Measurements from ENCODE around the gene ZNF142.

Gene ZNF142

DNA sequence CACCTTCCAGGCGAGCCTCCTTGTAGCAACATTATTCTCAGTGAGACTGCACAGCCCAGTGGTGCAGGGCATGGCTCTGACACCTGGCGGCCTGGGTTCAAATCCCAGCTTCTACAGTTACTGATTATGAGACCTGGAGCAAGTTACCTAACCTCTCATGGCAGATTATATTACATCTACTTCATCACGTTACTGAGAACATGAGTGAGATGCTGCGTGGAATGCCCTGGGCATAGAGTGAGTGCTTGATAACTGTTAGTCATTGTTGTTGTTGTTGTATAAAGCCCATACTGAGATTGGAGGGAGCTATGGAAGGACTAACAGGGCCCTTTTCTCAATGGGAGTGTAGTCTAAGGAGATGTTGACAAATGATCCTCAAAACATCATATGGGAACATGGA lies 33.1 kb downstream of the ZNF142 start:
- H3K9ac ChIP-seq (ENCODE audit: low read length in 2 of 2), result no peak overlapping the region

DNA sequence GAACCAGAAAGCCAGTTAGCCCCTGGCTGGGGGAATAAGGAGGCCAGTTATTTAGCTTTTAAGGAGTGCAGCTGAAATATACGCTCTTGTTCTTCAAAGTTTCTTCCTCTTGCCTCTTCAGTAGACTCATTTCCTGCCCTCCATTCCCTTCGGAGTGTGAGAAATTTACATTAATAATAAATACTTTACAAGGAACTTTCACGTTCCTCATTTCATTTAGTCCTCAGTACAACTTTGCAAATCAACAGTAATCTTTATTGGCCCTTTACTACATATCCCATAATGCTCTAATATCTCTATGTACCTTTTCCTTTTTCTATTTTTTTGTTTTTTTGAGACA lies 36.1 kb downstream of the ZNF142 start:
- H3K9me3 ChIP-seq (ENCODE audit: control insufficient read depth in 2 of 2, low read length in 2 of 2), result no peaks in the 10 kb centered on the region
- no peak overlapping the region for H3K27ac ChIP-seq (ENCODE audit: low read length)
- no peaks in the 10 kb centered on the region for H3K27me3 ChIP-seq (ENCODE audit: control insufficient read depth in 1 of 2, insufficient read depth in 2 of 2, low read length in 2 of 2)
- H3K4me1 ChIP-seq (ENCODE audit: control insufficient read depth, insufficient read depth, low read length), result peaks cover 3% of the 10 kb centered on the region
- H3K36me3 ChIP-seq (ENCODE audit: control insufficient read depth in 2 of 2, insufficient read depth in 2 of 2, low read length in 2 of 2), result peaks cover 19 to 38% of the 10 kb centered on the region in 2 donors
- H3K9ac ChIP-seq (ENCODE audit: low read length in 2 of 2), result no peak overlapping the region
- no peak overlapping the region for H3K4me3 ChIP-seq (ENCODE audit: low read length in 2 of 2)

More for the DNA sequence above, 33.1 kb downstream of the ZNF142 start:
- Histone ChIP-seq H3K4me3 (ENCODE audit: low read length in 2 of 2) (no peak overlapping the region), H3K36me3 (ENCODE audit: control insufficient read depth in 2 of 2, insufficient read depth in 2 of 2, low read length in 2 of 2) (peaks cover 19 to 27% of the 10 kb centered on the region in 2 donors), H3K27ac (ENCODE audit: low read length) (no peak overlapping the region), H3K27me3 (ENCODE audit: control insufficient read depth in 1 of 2, insufficient read depth in 2 of 2, low read length in 2 of 2) (no peaks in the 10 kb centered on the region), H3K9me3 (ENCODE audit: control insufficient read depth in 2 of 2, low read length in 2 of 2) (no peaks in the 10 kb centered on the region), H3K4me1 (ENCODE audit: control insufficient read depth, insufficient read depth, low read length) (peaks cover 8% of the 10 kb centered on the region)

DNA sequence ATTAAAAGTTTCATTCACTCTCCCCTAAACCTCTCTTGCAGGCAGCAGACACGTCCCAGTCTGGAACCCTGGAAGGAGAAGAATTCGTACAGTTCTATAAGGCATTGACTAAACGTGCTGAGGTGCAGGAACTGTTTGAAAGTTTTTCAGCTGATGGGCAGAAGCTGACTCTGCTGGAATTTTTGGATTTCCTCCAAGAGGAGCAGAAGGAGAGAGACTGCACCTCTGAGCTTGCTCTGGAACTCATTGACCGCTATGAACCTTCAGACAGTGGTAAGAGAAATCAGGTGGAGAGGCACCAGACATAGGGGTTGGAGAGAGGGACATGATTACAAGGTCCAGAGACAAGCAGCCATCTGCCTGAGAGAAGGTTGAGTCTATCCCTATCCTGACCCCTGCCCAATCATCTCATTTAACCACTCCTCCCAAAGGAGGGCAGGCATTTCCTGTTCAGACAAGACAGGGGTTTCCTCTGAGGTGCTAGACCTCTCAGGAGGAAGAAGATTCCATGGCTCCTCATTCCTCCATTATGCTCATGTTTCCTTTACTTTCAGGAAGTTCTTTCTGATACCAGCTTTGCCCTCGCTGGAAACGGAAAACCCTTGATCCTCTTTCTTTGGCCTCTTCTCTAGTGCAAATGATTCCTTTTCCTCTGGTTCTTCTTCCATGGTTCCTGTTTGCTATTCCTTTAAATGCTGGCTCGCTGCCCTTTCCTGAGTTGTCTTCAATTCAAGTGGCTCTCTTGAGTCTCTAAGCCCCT lies 36.6 kb downstream of the ZNF142 start:
- H3K27ac ChIP-seq (ENCODE audit: low read length), result no peak overlapping the region
- no peak overlapping the region for H3K9ac ChIP-seq (ENCODE audit: low read length in 2 of 2)
- H3K36me3 ChIP-seq (ENCODE audit: control insufficient read depth in 2 of 2, insufficient read depth in 2 of 2, low read length in 2 of 2), result peaks cover 21 to 39% of the 10 kb centered on the region in 2 donors

DNA sequence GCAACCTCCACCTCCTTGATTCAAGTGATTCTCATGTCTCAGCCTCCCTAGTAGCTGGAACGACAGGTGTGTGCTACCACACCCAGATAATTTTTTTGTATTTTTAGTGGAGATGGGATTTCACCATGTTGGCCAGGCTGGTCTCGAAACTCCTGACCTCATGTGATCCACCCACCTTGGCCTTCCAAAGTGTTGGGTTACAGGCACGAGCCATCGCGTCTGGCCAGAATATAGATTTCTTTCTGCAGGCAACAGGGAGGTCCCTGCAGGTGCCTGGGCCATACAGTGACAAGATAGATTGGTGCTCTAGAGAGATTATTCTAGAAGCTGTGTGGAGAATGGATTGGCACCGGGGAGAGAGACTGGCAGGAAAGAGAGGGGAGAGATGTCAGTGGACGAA lies 38.4 kb downstream of the ZNF142 start:
- H3K27me3 ChIP-seq (ENCODE audit: control insufficient read depth in 1 of 2, insufficient read depth in 2 of 2, low read length in 2 of 2), result no peaks in the 10 kb centered on the region
- no peaks in the 10 kb centered on the region for H3K9me3 ChIP-seq (ENCODE audit: control insufficient read depth in 2 of 2, low read length in 2 of 2)
- peaks cover 21 to 33% of the 10 kb centered on the region in 2 donors for H3K36me3 ChIP-seq (ENCODE audit: control insufficient read depth in 2 of 2, insufficient read depth in 2 of 2, low read length in 2 of 2)
- no peak overlapping the region for H3K9ac ChIP-seq (ENCODE audit: low read length in 2 of 2)
- peaks cover 8% of the 10 kb centered on the region for H3K4me1 ChIP-seq (ENCODE audit: control insufficient read depth, insufficient read depth, low read length)
- H3K4me3 ChIP-seq (ENCODE audit: low read length in 2 of 2), result no peak overlapping the region
- no peak overlapping the region for H3K27ac ChIP-seq (ENCODE audit: low read length)

More for the DNA sequence above, 36.6 kb downstream of the ZNF142 start:
- no peak overlapping the region for H3K4me3 ChIP-seq (ENCODE audit: low read length in 2 of 2)
- H3K27me3 ChIP-seq (ENCODE audit: control insufficient read depth in 1 of 2, insufficient read depth in 2 of 2, low read length in 2 of 2), result no peaks in the 10 kb centered on the region
- H3K9me3 ChIP-seq (ENCODE audit: control insufficient read depth in 2 of 2, low read length in 2 of 2), result no peaks in the 10 kb centered on the region
- H3K4me1 ChIP-seq (ENCODE audit: control insufficient read depth, insufficient read depth, low read length), result peaks cover 3% of the 10 kb centered on the region

DNA sequence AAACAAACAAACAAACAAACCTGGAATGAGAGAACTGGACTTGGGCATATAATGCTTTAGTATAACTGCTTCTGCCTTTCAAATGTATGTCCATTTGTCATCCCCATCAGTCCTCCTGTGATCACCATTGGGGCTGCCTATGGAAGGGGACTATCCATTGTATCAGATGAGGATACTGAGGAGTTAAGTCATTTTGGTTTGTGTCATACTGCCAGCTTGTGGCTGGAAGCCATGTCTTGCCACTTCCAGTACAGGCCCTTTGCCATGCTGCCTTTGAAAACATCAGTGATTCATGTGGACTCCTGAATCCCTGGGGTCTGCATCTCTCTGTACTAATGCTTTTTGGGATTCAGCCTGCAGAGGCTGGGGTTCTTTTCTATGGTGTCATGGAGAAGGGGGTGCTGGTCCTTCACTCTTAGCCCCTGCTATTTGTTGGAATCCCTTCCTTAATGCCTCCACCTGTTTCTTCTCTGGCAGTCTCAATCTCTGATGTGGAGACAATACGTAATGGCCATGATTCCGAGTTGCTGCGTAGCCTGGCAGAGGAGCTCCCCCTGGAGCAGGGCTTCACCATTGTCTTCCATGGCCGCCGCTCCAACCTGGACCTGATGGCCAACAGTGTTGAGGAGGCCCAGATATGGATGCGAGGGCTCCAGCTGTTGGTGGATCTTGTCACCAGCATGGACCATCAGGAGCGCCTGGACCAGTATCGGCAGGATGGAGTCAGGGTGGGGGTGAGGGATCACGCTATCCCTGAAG lies 41.1 kb downstream of the ZNF142 start:
- Histone ChIP-seq H3K4me3 (ENCODE audit: low read length in 2 of 2) (no peak overlapping the region), H3K9ac (ENCODE audit: low read length in 2 of 2) (no peak overlapping the region), H3K27me3 (ENCODE audit: control insufficient read depth in 1 of 2, insufficient read depth in 2 of 2, low read length in 2 of 2) (no peaks in the 10 kb centered on the region), H3K27ac (ENCODE audit: low read length) (no peak overlapping the region), H3K36me3 (ENCODE audit: control insufficient read depth in 2 of 2, insufficient read depth in 2 of 2, low read length in 2 of 2) (peaks cover 19 to 28% of the 10 kb centered on the region in 2 donors), H3K4me1 (ENCODE audit: control insufficient read depth, insufficient read depth, low read length) (peaks cover 14% of the 10 kb centered on the region), H3K9me3 (ENCODE audit: control insufficient read depth in 2 of 2, low read length in 2 of 2) (no peaks in the 10 kb centered on the region)

DNA sequence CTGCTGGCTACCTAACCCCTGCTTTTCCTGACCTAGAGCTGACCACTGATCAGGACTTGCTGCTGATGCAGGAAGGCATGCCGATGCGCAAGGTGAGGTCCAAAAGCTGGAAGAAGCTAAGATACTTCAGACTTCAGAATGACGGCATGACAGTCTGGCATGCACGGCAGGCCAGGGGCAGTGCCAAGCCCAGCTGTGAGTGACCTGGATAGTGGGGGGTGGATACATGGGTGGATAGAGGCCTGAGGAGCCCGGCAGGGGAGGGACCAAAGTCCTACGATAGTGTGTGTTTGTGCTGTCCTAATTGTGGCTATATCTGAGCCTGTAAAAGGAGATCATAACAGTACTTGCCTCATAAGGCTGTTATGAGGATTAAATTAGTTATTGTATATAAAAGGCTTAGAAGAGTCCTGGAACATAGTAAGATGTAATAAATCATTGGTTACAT lies 43.5 kb downstream of the ZNF142 start:
- Histone ChIP-seq H3K9me3 (ENCODE audit: control insufficient read depth in 2 of 2, low read length in 2 of 2) (no peaks in the 10 kb centered on the region), H3K27me3 (ENCODE audit: control insufficient read depth in 1 of 2, insufficient read depth in 2 of 2, low read length in 2 of 2) (no peaks in the 10 kb centered on the region), H3K4me1 (ENCODE audit: control insufficient read depth, insufficient read depth, low read length) (peaks cover 14% of the 10 kb centered on the region), H3K27ac (ENCODE audit: low read length) (peak overlapping the region; percentile 84), H3K36me3 (ENCODE audit: control insufficient read depth in 2 of 2, insufficient read depth in 2 of 2, low read length in 2 of 2) (peaks cover 10 to 16% of the 10 kb centered on the region in 2 donors), H3K4me3 (ENCODE audit: low read length in 2 of 2) (peak overlapping the region in 1 of 2 donors; percentile 35), H3K9ac (ENCODE audit: low read length in 2 of 2) (peak overlapping the region; percentile 1 to 55)

DNA sequence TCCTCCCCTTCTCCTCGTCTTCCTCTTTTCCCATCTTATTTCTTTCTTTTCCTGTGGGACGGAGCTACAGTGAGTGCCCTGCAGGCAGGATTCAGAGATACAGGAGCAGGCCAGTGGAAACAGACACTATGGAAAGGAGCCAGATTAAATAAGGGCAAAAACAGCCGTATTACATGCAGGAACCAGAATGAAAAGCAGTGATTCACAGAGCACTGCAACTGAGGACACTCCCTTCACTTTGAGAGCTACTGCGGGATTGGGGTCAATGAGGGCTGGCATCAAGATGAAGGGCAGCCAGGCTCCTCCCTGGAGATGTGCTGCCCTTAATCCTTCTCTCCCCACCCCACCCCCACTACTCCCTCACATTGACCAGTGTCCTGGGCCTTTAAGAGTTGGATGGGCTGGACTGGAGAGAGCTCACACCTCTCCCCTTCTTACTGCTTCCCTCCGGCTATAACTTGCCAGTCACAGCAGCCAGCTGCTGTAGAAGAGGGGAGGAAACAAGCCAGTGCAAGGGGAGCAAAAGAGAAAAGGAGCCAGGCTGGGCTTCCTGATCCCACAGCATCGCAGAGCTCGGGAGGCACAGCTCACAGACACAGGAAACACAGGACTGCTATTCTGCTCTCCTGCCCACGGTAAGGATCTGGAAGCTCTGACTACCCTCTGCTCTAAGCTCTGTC lies 51.8 kb downstream of the ZNF142 start, which contains the start of gene PLCD4:
TSS of gene PLCD4 (plus strand) at position 464 of the 680 bp plus-strand sequence. CDS start 7,841 bp downstream, outside the sequence.
- H3K4me1 ChIP-seq (ENCODE audit: control insufficient read depth, insufficient read depth, low read length), result peaks cover 29% of the 10 kb centered on the region
- H3K36me3 ChIP-seq (ENCODE audit: control insufficient read depth in 2 of 2, insufficient read depth in 2 of 2, low read length in 2 of 2), result no peaks in the 10 kb centered on the region
- peak within 1 kb of the TSS; percentile 56 to 82 for H3K4me3 ChIP-seq (ENCODE audit: low read length in 2 of 2)
- peak within 1 kb of the TSS; percentile 84 for H3K27ac ChIP-seq (ENCODE audit: low read length)
- H3K27me3 ChIP-seq (ENCODE audit: control insufficient read depth in 1 of 2, insufficient read depth in 2 of 2, low read length in 2 of 2), result no peaks in the 10 kb centered on the region
- H3K9me3 ChIP-seq (ENCODE audit: control insufficient read depth in 2 of 2, low read length in 2 of 2), result no peaks in the 10 kb centered on the region
- H3K9ac ChIP-seq (ENCODE audit: low read length in 2 of 2), result peak within 1 kb of the TSS; percentile 59 to 93

DNA sequence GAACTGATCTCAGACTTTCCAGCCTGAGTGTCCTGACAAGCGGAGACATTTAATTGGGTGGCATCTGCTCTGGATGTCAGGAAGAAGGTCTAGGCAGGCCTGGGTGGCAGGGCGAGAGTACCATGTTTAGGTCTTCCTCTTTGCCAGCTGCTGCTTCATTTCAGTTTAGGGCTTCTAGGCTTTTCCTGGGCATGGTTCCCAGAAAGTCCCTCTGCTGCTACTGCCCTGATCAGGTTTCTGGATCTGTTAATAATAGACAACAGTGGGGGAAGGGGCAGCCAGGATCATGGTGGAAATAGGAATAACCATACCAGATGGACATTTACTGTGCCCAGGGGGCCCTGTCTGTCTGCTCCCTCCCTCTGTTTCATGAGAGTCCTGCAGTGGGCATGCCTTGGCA lies 54.0 kb downstream of the ZNF142 start:
- Histone ChIP-seq H3K27me3 (ENCODE audit: control insufficient read depth in 1 of 2, insufficient read depth in 2 of 2, low read length in 2 of 2) (no peaks in the 10 kb centered on the region), H3K4me3 (ENCODE audit: low read length in 2 of 2) (no peak overlapping the region), H3K9ac (ENCODE audit: low read length in 2 of 2) (no peak overlapping the region), H3K4me1 (ENCODE audit: control insufficient read depth, insufficient read depth, low read length) (peaks cover 26% of the 10 kb centered on the region), H3K9me3 (ENCODE audit: control insufficient read depth in 2 of 2, low read length in 2 of 2) (no peaks in the 10 kb centered on the region), H3K27ac (ENCODE audit: low read length) (peak overlapping the region; percentile 31), H3K36me3 (ENCODE audit: control insufficient read depth in 2 of 2, insufficient read depth in 2 of 2, low read length in 2 of 2) (no peaks in the 10 kb centered on the region)
